GM13977 (cell line): Measurements from ENCODE around the gene ANO1.
A peak's percentile ranks its signal among the peaks of the same experiment; 100 is the strongest.

ENCODE experiments used
- DNase-seq: peaks from one replicate; pipeline ENCODE4 v3.0.0; 2012; ENCODE audit warnings: low spot score
- in situ Hi-C: fragments of 300-500 bp; cut with MboI; formaldehyde crosslinking; loops from one replicate; pipeline ENCODE4 v1.12.0; 2022; ENCODE audit warnings: low sequenced_read_pairs, low pct_unique_long_range_greater_than_20kb, mixed read lengths, inconsistent platforms; ENCODE audit not compliant: unreplicated experiment
- TF ChIP-seq, protein P1 (sequence below): IDR thresholded peaks from 2 replicates; pipeline ENCODE4 v1.5.1; 2012; ENCODE audit warnings: mild to moderate bottlenecking, control low read depth; ENCODE audit not compliant: insufficient read depth; ENCODE audit errors: extremely low read depth, missing control alignments

Gene ANO1

DNA sequence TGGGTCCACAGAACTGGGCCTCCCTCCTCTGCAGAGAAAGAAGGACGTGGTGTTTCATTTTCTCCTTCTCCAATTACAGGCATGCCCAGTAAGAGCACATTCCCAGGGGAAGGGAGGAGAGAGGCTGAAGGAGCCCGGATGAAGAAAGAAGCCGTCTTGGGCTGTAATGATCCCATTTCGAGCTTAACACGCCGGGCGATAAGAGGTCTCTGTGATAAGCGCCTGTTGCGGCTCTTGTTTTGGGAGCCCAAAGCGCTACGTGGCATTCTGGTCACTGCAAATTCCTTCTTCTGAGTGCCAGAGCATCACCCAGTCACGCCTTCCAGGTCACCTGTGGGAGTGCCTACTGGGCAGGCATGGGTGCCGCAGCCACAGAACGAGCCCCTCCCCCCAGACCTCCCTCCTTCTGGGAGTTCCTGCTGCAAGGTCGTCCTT lies 57.5 kb downstream of the ANO1 start:
- TF ChIP-seq, protein P1, sequence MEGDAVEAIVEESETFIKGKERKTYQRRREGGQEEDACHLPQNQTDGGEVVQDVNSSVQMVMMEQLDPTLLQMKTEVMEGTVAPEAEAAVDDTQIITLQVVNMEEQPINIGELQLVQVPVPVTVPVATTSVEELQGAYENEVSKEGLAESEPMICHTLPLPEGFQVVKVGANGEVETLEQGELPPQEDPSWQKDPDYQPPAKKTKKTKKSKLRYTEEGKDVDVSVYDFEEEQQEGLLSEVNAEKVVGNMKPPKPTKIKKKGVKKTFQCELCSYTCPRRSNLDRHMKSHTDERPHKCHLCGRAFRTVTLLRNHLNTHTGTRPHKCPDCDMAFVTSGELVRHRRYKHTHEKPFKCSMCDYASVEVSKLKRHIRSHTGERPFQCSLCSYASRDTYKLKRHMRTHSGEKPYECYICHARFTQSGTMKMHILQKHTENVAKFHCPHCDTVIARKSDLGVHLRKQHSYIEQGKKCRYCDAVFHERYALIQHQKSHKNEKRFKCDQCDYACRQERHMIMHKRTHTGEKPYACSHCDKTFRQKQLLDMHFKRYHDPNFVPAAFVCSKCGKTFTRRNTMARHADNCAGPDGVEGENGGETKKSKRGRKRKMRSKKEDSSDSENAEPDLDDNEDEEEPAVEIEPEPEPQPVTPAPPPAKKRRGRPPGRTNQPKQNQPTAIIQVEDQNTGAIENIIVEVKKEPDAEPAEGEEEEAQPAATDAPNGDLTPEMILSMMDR = no peak
- in situ Hi-C loops = no loop called here
- no peak for DNase-seq

DNA sequence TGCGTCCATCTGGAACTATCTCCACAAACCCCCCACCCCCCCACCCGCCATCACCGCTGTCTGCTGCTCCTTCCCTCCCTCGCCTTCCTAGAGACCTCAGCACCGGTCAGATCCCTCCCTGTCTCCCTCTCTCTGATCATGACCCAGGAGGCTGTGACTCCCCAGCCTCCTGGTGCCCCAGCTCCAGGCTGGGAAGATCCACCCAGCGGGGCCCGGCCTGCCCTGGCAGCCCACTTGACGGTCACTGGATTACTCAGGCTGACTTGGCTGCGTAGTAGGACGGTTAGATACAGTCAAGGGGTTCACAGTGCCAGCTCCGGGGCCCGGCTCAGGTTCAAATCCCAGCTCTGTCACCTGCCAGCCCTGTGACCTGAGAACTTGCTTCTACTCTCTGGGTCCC lies 59.3 kb downstream of the ANO1 start:
- TF ChIP-seq, protein P1 = no peak
- in situ Hi-C loops = no loop called here
- DNase-seq = no peak

DNA sequence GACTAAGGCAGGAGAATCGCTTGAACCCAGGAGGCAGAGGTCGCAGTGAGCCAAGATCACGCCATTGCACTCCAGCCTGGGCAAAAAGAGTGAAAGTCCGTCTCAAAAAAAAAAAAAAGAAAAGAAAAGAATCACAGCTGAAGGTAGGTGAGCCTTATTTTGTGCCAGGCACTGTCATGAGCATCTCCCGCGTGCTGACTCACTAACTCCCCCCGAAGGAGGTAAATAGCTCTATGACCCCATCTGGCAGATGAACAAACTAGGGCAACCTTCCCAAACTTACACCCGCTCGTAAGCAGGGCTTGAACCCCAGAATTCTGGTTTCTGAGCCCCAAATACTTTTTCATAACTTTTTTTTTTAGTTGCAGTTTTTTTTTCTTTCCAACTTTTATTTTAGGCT lies 60.3 kb downstream of the ANO1 start:
- TF ChIP-seq, protein P1 = no peak
- no peak for DNase-seq
- in situ Hi-C loops = no loop called here

DNA sequence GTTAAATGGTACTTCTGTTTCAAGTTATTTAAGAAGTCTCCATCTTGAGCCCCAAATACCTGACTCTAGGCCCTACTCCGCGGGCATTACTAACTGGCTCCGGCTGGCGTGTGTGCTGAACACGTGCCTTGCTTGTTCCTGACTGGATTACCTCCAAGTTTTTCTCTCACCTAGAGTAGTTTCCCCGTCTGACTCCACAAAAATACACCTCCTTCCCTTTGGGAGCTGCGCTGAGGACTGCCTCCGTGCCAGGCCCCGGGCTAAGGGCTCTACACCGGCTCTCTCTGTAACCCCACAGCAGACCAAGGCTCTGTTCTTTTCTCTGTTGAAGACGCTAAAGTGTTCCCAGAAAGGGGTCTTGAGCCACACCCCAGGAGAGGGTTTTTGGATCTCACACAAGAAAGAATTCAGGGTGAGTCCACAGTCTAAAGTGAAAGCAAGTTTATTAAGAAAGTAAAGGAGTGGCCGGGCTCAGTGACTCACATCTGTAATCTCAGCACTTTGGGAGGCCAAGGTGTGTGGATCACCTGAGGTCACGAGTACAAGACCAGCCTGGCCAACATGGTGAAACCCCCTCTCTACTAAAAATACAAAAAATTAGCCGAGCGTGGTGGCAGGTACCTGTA lies 61.8 kb downstream of the ANO1 start:
- TF ChIP-seq, protein P1 = no peak
- in situ Hi-C loops = no loop called here
- DNase-seq = no peak

DNA sequence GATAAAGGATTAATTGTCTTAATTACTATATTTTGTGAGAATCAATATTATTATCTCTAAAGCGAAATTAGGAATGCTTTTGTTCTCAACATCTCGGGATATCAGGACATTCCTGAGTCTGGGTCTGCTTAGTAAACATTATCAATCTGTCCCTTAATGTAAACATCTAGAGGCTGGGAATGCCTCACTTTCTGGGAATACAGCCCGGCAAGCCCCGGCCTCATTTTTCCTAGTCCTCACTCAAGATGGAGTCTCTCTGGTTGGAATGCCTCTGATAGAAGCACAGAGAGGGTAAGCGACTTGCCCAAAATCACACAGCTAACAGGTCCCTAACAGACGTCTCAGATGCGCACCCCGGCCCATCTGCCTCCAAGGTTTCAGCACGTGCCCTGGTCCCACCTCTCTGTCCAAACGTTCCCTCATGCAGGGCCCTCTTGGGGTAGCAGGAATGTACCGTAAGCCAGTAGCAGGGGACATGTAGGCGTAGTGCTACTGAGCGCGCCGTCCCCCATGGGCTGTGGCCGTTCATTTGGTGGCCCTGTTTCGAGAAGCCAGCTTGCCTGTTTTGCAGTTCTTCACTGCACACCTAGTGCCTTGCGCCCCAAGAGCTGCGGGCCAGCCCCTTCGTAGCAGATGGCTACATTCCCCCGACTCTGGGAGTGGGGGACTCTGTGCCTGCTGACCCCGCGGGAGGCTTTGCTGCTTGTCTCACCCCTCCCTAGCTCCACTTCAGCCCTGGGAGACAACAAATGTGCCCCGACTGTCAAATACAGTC lies 62.8 kb downstream of the ANO1 start:
- TF ChIP-seq, protein P1 = no peak
- DNase-seq = no peak
- in situ Hi-C loops = no loop called here

DNA sequence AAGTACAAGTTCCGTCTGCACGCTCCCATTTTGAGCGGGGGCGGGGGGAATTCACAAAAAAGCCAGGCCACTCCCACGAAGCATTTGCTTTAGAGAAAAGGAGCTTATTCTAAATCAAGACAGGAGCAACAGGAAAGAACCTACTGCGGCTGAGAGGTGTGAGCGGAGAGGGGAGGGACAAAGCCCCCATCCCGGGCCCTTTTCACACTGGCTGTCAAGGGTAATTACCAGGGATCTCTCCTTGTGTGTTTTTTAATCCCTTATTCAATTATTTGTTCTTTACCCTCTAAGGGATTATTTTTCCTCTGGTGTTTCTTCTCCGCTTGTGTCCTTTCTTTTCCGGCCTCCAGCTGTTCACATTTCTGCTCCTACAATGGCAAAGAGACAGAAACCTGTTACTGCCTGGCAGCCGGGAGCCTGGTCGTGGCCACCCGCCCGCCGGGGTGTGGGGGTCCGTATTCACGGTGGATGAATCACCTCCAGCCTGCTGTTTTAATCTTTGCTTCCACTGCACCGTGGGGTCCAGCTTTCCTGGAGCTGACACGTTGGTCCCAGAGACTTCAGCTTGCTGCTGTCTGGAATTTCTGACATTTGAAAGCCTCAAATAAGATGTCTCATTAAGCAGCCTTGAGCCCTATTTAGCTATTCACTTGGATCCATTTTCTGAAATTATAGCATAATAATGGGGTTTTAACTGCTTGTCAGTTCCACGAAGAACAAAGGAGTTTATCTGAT lies 63.5 kb downstream of the ANO1 start:
- TF ChIP-seq, protein P1 = no peak
- in situ Hi-C loops = no loop called here
- DNase-seq = peak; percentile 63
